Mucosa of gallbladder (tissue), 1 donor: ENCODE results near the gene MIF. TPM values are rescaled to one million over a fixed set of nuclear protein-coding genes. Genes with fewer than 3 reads are reported as not detected.
"Not testable (repeated sequence)": the region's sequence is repeated elsewhere in the genome, so short reads cannot be mapped to it uniquely, and the experiment has no call there.

Source experiments
- DNase-seq: peaks from one replicate; pipeline ENCODE4 v3.0.0-alpha.2; 2020; ENCODE audit warnings: low spot score
- total RNA-seq: library from RNA; stranded (reverse); gene quantifications from one replicate; pipeline ENCODE4 v1.2.1, GENCODE V29; 2021
- donor health status: DM: no; HTN: no; CAD: no.

Gene MIF
- total RNA-seq, 1 donor from 2014 or later: 668 TPM

GRCh38 chr22:23901600-23901999, 7.4 kb downstream of the MIF start:
- DNase-seq: no peak

GRCh38 chr22:23903328-23903971, 9.3 kb downstream of the MIF start:
- DNase-seq: no peak

GRCh38 chr22:23904573-23905254, 10.5 kb downstream of the MIF start:
- no peak for DNase-seq

- no peak for DNase-seq
Measured at GRCh38 chr22:23906641-23907040, 12.5 kb downstream of the MIF start.

GRCh38 chr22:23907423-23907822, 13.2 kb downstream of the MIF start:
- DNase-seq: not testable (repeated sequence)

- DNase-seq: no peak
Measured at GRCh38 chr22:23908587-23909205, 14.5 kb downstream of the MIF start.

- DNase-seq: no peak
Measured at GRCh38 chr22:23909296-23909898, 15.2 kb downstream of the MIF start.

GRCh38 chr22:23910496-23911190, 16.5 kb downstream of the MIF start:
- DNase-seq: no peak

- no peak for DNase-seq
Measured at GRCh38 chr22:23911318-23911980, 17.3 kb downstream of the MIF start.

- DNase-seq: no peak
Measured at GRCh38 chr22:23912293-23912903, 18.2 kb downstream of the MIF start.

- no peak for DNase-seq
Measured at GRCh38 chr22:23913306-23913660, 19.1 kb downstream of the MIF start.

- DNase-seq: peak; percentile 99
Measured at GRCh38 chr22:23913661-23914353, 19.6 kb downstream of the MIF start.

GRCh38 chr22:23915290-23915689, 21.1 kb downstream of the MIF start:
- no peak for DNase-seq

GRCh38 chr22:23920267-23920611, 26.1 kb downstream of the MIF start:
- not testable (repeated sequence) for DNase-seq

- DNase-seq: not testable (repeated sequence)
Measured at GRCh38 chr22:23921586-23922201, 27.5 kb downstream of the MIF start.

GRCh38 chr22:23922921-23923320, 28.7 kb downstream of the MIF start:
- DNase-seq: no peak

- DNase-seq: no peak
Measured at GRCh38 chr22:23925020-23925606, 30.9 kb downstream of the MIF start.

GRCh38 chr22:23926561-23926960, 32.4 kb downstream of the MIF start:
- no peak for DNase-seq

- no peak for DNase-seq
Measured at GRCh38 chr22:23938328-23939016, 44.3 kb downstream of the MIF start.
